Astrocyte (in vitro differentiated cells and primary cell): Measurements from ENCODE around the gene DDX4. TPM values are rescaled to one million over a fixed set of nuclear protein-coding genes. Genes with fewer than 3 reads are reported as not detected.
"Not testable (repeated sequence)": the region's sequence is repeated elsewhere in the genome, so short reads cannot be mapped to it uniquely, and the experiment has no call there.

Experiments used
- DNase-seq: peaks from one replicate; pipeline ENCODE4 v3.0.0-alpha.2; 2010; ENCODE audit warnings: low read depth
- FAIRE-seq: peaks from 2 replicates; lab custom pipeline; 2011; peaks lifted over from hg19 to GRCh38; lab: Jason Lieb, UNC
- H2AFZ ChIP-seq: 2 replicates; pipeline ENCODE4 v1.6.0; 2012; ENCODE audit warnings: low read depth, low read length, inconsistent platforms
- H3K27ac ChIP-seq: 2 replicates; pipeline ENCODE4 v1.5.1; 2011; ENCODE audit warnings: low read depth, low read length, inconsistent platforms
- H3K27me3 ChIP-seq: 2 replicates; pipeline ENCODE4 v1.6.0; 2011; ENCODE audit warnings: low read length, inconsistent platforms; ENCODE audit not compliant: insufficient read depth
- H3K36me3 ChIP-seq: 2 replicates; pipeline ENCODE4 v1.5.1; 2011; ENCODE audit warnings: low read length, inconsistent platforms; ENCODE audit not compliant: insufficient read depth
- H3K4me1 ChIP-seq: 2 replicates; pipeline ENCODE4 v1.5.1; 2011; ENCODE audit warnings: low read length, inconsistent platforms; ENCODE audit not compliant: insufficient read depth
- H3K4me2 ChIP-seq: 2 replicates; pipeline ENCODE4 v1.6.0; 2012; ENCODE audit warnings: low read length, inconsistent platforms
- H3K4me3 ChIP-seq: 2 replicates; pipeline ENCODE4 v1.5.1; 2011; ENCODE audit warnings: low read depth, mild to moderate bottlenecking, low read length, inconsistent platforms; ENCODE audit not compliant: insufficient read depth
- H3K79me2 ChIP-seq: 2 replicates; pipeline ENCODE4 v1.6.0; 2012; ENCODE audit warnings: mild to moderate bottlenecking, low read length, inconsistent platforms; ENCODE audit not compliant: insufficient read depth
- H3K9ac ChIP-seq: 2 replicates; pipeline ENCODE4 v1.6.0; 2012; ENCODE audit warnings: mild to moderate bottlenecking, low read length, inconsistent platforms
- H3K9me3 ChIP-seq: 2 replicates; pipeline ENCODE4 v1.5.1; 2012; ENCODE audit warnings: low read depth, mild to moderate bottlenecking, low read length, inconsistent platforms; ENCODE audit not compliant: insufficient read depth
- H4K20me1 ChIP-seq: 2 replicates; pipeline ENCODE4 v1.6.0; 2012; ENCODE audit warnings: low read length, inconsistent platforms; ENCODE audit not compliant: insufficient read depth
- H3K27ac Mint-ChIP-seq: one replicate; pipeline ENCODE4 v1.8.0; 2021; ENCODE audit warnings: mild to moderate bottlenecking, mixed read lengths; ENCODE audit not compliant: unreplicated experiment
- H3K27me3 Mint-ChIP-seq: one replicate; pipeline ENCODE4 v1.8.0; 2021; ENCODE audit warnings: low read depth, mixed read lengths; ENCODE audit not compliant: unreplicated experiment
- H3K36me3 Mint-ChIP-seq: one replicate; pipeline ENCODE4 v1.8.0; 2021; ENCODE audit warnings: low read depth, mixed read lengths; ENCODE audit not compliant: unreplicated experiment
- H3K4me1 Mint-ChIP-seq: one replicate; pipeline ENCODE4 v1.8.0; 2021; ENCODE audit warnings: low read depth, mixed read lengths; ENCODE audit not compliant: unreplicated experiment
- H3K4me3 Mint-ChIP-seq: one replicate; pipeline ENCODE4 v1.8.0; 2021; ENCODE audit warnings: mild to moderate bottlenecking, moderate library complexity, mixed read lengths; ENCODE audit not compliant: unreplicated experiment
- H3K9me3 Mint-ChIP-seq: one replicate; pipeline ENCODE4 v1.8.0; 2021; ENCODE audit warnings: mild to moderate bottlenecking, mixed read lengths; ENCODE audit not compliant: unreplicated experiment
- EZH2 ChIP-seq: IDR thresholded peaks from 2 replicates; pipeline ENCODE4 v1.6.1; 2012; ENCODE audit warnings: mild to moderate bottlenecking, low read length, inconsistent platforms; ENCODE audit not compliant: insufficient read depth
- total RNA-seq: library from RNA; stranded (reverse); gene quantifications from 2 replicates; pipeline ENCODE4 v1.2.1, GENCODE V29; 2021
- TF ChIP-seq, protein P1 (sequence below): IDR thresholded peaks from 2 replicates; pipeline ENCODE4 v1.5.1; 2011; ENCODE audit warnings: low read depth, mild to moderate bottlenecking, inconsistent platforms, low read length, moderate library complexity; ENCODE audit not compliant: insufficient read depth

Gene DDX4
- total RNA-seq, 1 donor from 2014 or later, result not detected

DNA sequence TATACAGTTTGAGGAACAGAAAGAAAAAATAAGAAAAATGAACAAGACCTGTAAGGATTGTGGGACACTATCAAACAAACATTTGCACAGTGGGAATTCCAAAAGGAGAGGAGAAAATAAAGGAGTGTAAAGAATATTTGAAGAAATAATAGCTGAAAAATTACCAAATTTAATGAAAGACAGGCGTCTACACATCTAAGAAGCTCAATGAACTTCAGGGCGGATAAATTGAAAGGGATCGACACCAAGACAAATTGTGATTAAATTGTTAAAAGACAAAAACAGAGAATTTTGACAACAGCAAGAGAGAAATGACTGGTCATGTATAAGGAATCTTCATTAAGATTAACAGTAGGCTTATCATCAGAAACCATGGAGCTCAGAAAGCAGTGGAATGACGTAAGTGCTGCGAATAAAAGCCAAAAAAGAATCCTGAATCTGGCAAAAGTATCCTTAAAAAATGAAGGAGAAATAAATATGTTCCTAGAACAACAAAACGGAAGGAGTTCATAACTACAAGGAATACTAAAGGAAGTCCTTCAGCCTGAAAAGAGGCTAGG is 22.3 kb upstream of the DDX4 start:
- TF ChIP-seq, protein P1, sequence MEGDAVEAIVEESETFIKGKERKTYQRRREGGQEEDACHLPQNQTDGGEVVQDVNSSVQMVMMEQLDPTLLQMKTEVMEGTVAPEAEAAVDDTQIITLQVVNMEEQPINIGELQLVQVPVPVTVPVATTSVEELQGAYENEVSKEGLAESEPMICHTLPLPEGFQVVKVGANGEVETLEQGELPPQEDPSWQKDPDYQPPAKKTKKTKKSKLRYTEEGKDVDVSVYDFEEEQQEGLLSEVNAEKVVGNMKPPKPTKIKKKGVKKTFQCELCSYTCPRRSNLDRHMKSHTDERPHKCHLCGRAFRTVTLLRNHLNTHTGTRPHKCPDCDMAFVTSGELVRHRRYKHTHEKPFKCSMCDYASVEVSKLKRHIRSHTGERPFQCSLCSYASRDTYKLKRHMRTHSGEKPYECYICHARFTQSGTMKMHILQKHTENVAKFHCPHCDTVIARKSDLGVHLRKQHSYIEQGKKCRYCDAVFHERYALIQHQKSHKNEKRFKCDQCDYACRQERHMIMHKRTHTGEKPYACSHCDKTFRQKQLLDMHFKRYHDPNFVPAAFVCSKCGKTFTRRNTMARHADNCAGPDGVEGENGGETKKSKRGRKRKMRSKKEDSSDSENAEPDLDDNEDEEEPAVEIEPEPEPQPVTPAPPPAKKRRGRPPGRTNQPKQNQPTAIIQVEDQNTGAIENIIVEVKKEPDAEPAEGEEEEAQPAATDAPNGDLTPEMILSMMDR, result no peak
- Mint-ChIP-seq H3K27me3 (no peaks in the 10 kb centered on the region), H3K4me3 (no peak overlapping the region), H3K9me3 (peaks cover 21% of the 10 kb centered on the region), H3K36me3 (peaks cover 5% of the 10 kb centered on the region), H3K27ac (no peak overlapping the region), H3K4me1 (peaks cover 10% of the 10 kb centered on the region)
- no peak for DNase-seq
- H3K4me2 ChIP-seq, result no peak overlapping the region
- H2AFZ ChIP-seq, result no peak overlapping the region
- no peak overlapping the region for H3K4me3 ChIP-seq
- H3K79me2 ChIP-seq, result peaks cover 7% of the 10 kb centered on the region
- H3K36me3 ChIP-seq, result no peaks in the 10 kb centered on the region
- H3K9ac ChIP-seq, result no peak overlapping the region
- H3K4me1 ChIP-seq, result peaks cover 5% of the 10 kb centered on the region
- no peak overlapping the region for H3K27ac ChIP-seq
- H3K9me3 ChIP-seq, result no peaks in the 10 kb centered on the region
- FAIRE-seq, result no peak
- H3K27me3 ChIP-seq, result no peaks in the 10 kb centered on the region
- H4K20me1 ChIP-seq, result no peaks in the 10 kb centered on the region

DNA sequence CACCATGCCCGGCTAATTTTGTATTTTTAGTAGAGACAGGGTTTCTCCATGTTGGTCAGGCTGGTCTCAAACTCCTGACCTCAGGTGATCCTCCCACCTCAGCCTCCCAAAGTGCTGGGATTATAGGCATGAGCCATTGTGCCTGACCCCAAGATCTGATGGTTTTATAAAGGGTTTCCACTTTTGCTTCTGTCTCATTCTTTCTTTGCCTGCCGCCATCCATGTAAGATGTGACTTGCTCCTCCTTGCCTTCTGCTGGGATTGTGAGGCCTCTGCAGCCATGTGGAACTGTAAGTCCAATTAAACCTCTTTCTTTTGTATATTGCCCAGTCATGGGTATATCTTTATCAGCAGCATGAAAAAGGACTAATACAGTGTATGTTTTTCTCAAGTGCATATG is 18.8 kb upstream of the DDX4 start:
- not testable (repeated sequence) for H3K27me3 Mint-ChIP-seq, H3K4me2 ChIP-seq, H3K27ac Mint-ChIP-seq, H3K4me3 ChIP-seq, H3K79me2 ChIP-seq, FAIRE-seq, DNase-seq, H3K9me3 ChIP-seq, H4K20me1 ChIP-seq, H3K4me1 Mint-ChIP-seq, H3K9ac ChIP-seq, H3K36me3 ChIP-seq, H3K4me3 Mint-ChIP-seq, H3K4me1 ChIP-seq, H3K27me3 ChIP-seq, H3K36me3 Mint-ChIP-seq, H3K27ac ChIP-seq, H2AFZ ChIP-seq
- peaks cover 21% of the 10 kb centered on the region for H3K9me3 Mint-ChIP-seq

DNA sequence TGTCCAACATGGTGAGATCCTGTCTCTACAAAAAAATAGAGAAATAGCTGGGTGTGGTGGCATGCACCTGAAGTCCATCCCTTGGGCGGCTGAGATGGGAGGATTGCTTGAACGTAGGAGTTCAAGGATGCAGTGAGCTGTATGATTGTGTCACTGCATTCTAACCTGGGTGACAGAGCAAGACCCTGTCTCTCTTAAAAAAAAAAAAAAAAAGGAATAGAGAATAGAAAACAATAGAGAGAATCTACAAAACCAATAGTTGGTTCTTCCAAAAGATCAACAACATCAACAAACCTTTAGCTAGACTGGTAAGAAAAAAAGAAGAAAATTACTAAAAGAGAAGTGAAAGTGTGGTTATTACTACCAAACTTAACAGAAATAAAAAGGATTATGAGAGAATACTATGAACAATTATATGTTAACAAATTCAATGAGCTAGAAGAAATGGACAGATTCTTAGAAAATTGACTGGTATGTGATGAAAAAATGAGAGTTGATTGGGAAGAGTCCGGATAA is 17.6 kb upstream of the DDX4 start:
- H3K9me3 Mint-ChIP-seq, result peaks cover 21% of the 10 kb centered on the region

More for the DNA sequence above, 17.6 kb upstream of the DDX4 start:
- peaks cover 3% of the 10 kb centered on the region for H3K4me1 Mint-ChIP-seq
- no peak for FAIRE-seq
- H3K4me3 ChIP-seq, result no peak overlapping the region
- no peak overlapping the region for H3K27ac ChIP-seq
- no peaks in the 10 kb centered on the region for H3K27me3 Mint-ChIP-seq
- no peaks in the 10 kb centered on the region for H3K9me3 ChIP-seq
- H3K4me2 ChIP-seq, result no peak overlapping the region
- no peak overlapping the region for H3K9ac ChIP-seq
- no peak overlapping the region for H2AFZ ChIP-seq
- no peaks in the 10 kb centered on the region for H4K20me1 ChIP-seq
- no peak overlapping the region for H3K27ac Mint-ChIP-seq
- no peaks in the 10 kb centered on the region for H3K4me1 ChIP-seq
- H3K36me3 ChIP-seq, result no peaks in the 10 kb centered on the region
- no peaks in the 10 kb centered on the region for H3K79me2 ChIP-seq
- H3K27me3 ChIP-seq, result no peaks in the 10 kb centered on the region
- TF ChIP-seq EZH2, result no peak
- TF ChIP-seq, protein P1, result no peak
- H3K36me3 Mint-ChIP-seq, result peaks cover 3% of the 10 kb centered on the region
- no peak for DNase-seq
- H3K4me3 Mint-ChIP-seq, result no peak overlapping the region
